ENCODE measurements around the gene SAP30L.

- TF ChIP-seq CTCF (IDR thresholded peaks at IDR 0.05) (no peak), REST (IDR thresholded peaks at IDR 0.05; ENCODE audit: insufficient read depth in 1 of 2, low read depth in 2 of 2, low read length in 1 of 2) (no peak), POLR2AphosphoS5 (IDR thresholded peaks at IDR 0.05; ENCODE audit: low read depth, low read length) (no peak)
Measured at GRCh38 chr5:154412316-154412715, 33.5 kb upstream of the SAP30L start.
